ENCODE measurements around the gene KLHL6. TPM values are rescaled to one million over a fixed set of nuclear protein-coding genes. Genes with fewer than 3 reads are reported as not detected.

The KLHL6 gene
- total RNA-seq, 1 donor from 2014 or later, result 0.11 TPM

DNA sequence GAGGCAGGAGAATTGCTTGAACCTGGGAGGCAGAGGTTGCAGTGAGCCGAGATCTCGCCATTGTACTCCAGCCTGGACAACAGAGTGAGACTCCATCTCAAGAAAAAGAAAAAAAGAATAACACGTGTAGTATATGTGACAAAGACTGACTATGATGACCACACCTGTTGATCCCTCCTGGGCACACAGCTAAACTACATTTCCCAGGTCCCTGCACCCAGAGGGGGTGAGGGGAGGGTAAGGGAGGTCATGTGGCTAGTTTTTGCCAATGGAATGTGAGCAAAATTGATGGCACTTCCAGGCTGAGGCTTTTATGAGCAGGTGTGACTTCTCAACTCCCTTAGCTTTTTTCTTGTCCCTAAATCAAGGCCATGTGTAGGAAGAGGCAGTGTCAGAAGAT is 58.2 kb downstream of the KLHL6 start:
- Histone ChIP-seq H3K79me2 (ENCODE audit: insufficient read depth, low read length) (no peaks in the 10 kb centered on the region), H3K27ac (ENCODE audit: low read depth, low read length) (no peak overlapping the region), H3K4me1 (ENCODE audit: insufficient read depth, low read length) (no peaks in the 10 kb centered on the region), H2AFZ (ENCODE audit: low read depth, low read length) (no peak overlapping the region), H4K20me1 (ENCODE audit: insufficient read depth, low read length) (no peaks in the 10 kb centered on the region), H3K4me2 (ENCODE audit: low read length) (no peak overlapping the region), H3K27me3 (ENCODE audit: insufficient read depth, low read length) (no peaks in the 10 kb centered on the region), H3K9ac (ENCODE audit: low read length) (no peak overlapping the region), H3K4me3 (ENCODE audit: insufficient read depth, low read depth, low read length) (no peak overlapping the region), H3K9me3 (ENCODE audit: insufficient read depth, low read depth, low read length) (no peaks in the 10 kb centered on the region), H3K36me3 (ENCODE audit: insufficient read depth, low read length) (no peaks in the 10 kb centered on the region)
- H3K27ac Mint-ChIP-seq (ENCODE audit: unreplicated experiment), result no peak overlapping the region
- TF ChIP-seq EZH2 (IDR thresholded peaks at IDR 0.05; ENCODE audit: insufficient read depth, low read length), result no peak
- TF ChIP-seq, protein P1, sequence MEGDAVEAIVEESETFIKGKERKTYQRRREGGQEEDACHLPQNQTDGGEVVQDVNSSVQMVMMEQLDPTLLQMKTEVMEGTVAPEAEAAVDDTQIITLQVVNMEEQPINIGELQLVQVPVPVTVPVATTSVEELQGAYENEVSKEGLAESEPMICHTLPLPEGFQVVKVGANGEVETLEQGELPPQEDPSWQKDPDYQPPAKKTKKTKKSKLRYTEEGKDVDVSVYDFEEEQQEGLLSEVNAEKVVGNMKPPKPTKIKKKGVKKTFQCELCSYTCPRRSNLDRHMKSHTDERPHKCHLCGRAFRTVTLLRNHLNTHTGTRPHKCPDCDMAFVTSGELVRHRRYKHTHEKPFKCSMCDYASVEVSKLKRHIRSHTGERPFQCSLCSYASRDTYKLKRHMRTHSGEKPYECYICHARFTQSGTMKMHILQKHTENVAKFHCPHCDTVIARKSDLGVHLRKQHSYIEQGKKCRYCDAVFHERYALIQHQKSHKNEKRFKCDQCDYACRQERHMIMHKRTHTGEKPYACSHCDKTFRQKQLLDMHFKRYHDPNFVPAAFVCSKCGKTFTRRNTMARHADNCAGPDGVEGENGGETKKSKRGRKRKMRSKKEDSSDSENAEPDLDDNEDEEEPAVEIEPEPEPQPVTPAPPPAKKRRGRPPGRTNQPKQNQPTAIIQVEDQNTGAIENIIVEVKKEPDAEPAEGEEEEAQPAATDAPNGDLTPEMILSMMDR (IDR thresholded peaks at IDR 0.05; ENCODE audit: insufficient read depth, low read depth, low read length), result no peak
- H3K9me3 Mint-ChIP-seq (ENCODE audit: unreplicated experiment), result no peaks in the 10 kb centered on the region
- H3K36me3 Mint-ChIP-seq (ENCODE audit: low read depth, unreplicated experiment), result no peaks in the 10 kb centered on the region
- FAIRE-seq, result no peak
- peaks cover 6% of the 10 kb centered on the region for H3K4me1 Mint-ChIP-seq (ENCODE audit: low read depth, unreplicated experiment)
- H3K4me3 Mint-ChIP-seq (ENCODE audit: unreplicated experiment), result no peak overlapping the region
- H3K27me3 Mint-ChIP-seq (ENCODE audit: low read depth, unreplicated experiment), result peaks cover 10% of the 10 kb centered on the region
- DNase-seq (ENCODE audit: low read depth), result no peak

DNA sequence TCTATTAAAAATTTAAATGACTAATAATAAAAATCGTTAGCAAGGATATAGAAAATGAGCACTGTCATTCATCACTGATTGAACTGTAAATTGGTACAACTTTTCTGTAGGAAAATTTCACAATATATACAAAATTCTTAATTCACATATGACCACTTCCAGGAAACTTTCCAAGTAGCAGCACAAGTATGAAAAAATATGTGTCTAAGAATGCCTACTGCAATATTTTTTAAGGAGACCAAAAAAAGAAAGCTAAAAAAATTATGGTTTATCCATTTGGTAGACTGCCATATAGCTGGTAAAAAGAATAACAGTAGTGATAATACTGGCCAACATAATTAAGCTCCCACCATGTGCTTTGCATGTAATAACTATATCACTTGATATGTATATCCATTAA is 59.2 kb downstream of the KLHL6 start:
- Mint-ChIP-seq H3K9me3 (ENCODE audit: unreplicated experiment) (no peaks in the 10 kb centered on the region), H3K4me1 (ENCODE audit: low read depth, unreplicated experiment) (peaks cover 6% of the 10 kb centered on the region), H3K36me3 (ENCODE audit: low read depth, unreplicated experiment) (no peaks in the 10 kb centered on the region), H3K27me3 (ENCODE audit: low read depth, unreplicated experiment) (peaks cover 7% of the 10 kb centered on the region), H3K27ac (ENCODE audit: unreplicated experiment) (no peak overlapping the region), H3K4me3 (ENCODE audit: unreplicated experiment) (no peak overlapping the region)
- H3K27ac ChIP-seq (ENCODE audit: low read depth, low read length), result no peak overlapping the region
- H3K9me3 ChIP-seq (ENCODE audit: insufficient read depth, low read depth, low read length), result no peaks in the 10 kb centered on the region
- H3K9ac ChIP-seq (ENCODE audit: low read length), result no peak overlapping the region
- H3K4me1 ChIP-seq (ENCODE audit: insufficient read depth, low read length), result no peaks in the 10 kb centered on the region
- DNase-seq (ENCODE audit: low read depth) (no peak), FAIRE-seq (no peak)
- no peaks in the 10 kb centered on the region for H3K36me3 ChIP-seq (ENCODE audit: insufficient read depth, low read length)
- H3K27me3 ChIP-seq (ENCODE audit: insufficient read depth, low read length), result no peaks in the 10 kb centered on the region
- no peaks in the 10 kb centered on the region for H3K79me2 ChIP-seq (ENCODE audit: insufficient read depth, low read length)
- no peak overlapping the region for H2AFZ ChIP-seq (ENCODE audit: low read depth, low read length)
- no peak for TF ChIP-seq EZH2 (IDR thresholded peaks at IDR 0.05; ENCODE audit: insufficient read depth, low read length)
- TF ChIP-seq, protein P1 (IDR thresholded peaks at IDR 0.05; ENCODE audit: insufficient read depth, low read depth, low read length), result no peak
- no peak overlapping the region for H3K4me2 ChIP-seq (ENCODE audit: low read length)
- no peak overlapping the region for H3K4me3 ChIP-seq (ENCODE audit: insufficient read depth, low read depth, low read length)
- no peaks in the 10 kb centered on the region for H4K20me1 ChIP-seq (ENCODE audit: insufficient read depth, low read length)

DNA sequence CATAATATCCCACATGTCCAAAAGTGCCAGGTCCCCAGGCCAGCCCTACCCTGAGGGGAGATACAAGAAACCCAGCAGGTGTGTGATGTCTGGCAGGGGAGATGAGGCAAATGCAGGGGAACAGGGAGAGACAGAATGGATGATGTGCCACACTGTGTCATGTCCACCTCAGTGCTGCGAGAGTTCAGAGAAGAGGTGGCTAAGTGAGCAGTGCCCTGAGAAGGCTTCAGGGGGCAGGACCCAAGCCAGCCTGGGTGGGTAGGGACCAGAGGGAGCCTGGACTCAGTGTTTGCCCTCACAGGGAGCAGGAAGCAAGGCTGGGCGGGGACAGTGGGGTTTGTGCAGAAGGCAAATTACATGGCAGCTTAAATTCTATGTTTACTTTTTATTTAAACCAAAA is 61.2 kb downstream of the KLHL6 start:
- DNase-seq (ENCODE audit: low read depth) (no peak), FAIRE-seq (no peak)
- no peaks in the 10 kb centered on the region for H3K36me3 Mint-ChIP-seq (ENCODE audit: low read depth, unreplicated experiment)
- H3K9me3 ChIP-seq (ENCODE audit: insufficient read depth, low read depth, low read length), result no peaks in the 10 kb centered on the region
- H3K4me3 ChIP-seq (ENCODE audit: insufficient read depth, low read depth, low read length), result no peak overlapping the region
- H2AFZ ChIP-seq (ENCODE audit: low read depth, low read length), result no peak overlapping the region
- no peak for TF ChIP-seq EZH2 (IDR thresholded peaks at IDR 0.05; ENCODE audit: insufficient read depth, low read length)
- peaks cover 14% of the 10 kb centered on the region for H3K4me1 Mint-ChIP-seq (ENCODE audit: low read depth, unreplicated experiment)
- no peak overlapping the region for H3K9ac ChIP-seq (ENCODE audit: low read length)
- H3K27ac Mint-ChIP-seq (ENCODE audit: unreplicated experiment), result no peak overlapping the region
- H3K9me3 Mint-ChIP-seq (ENCODE audit: unreplicated experiment), result no peaks in the 10 kb centered on the region
- peaks cover 1% of the 10 kb centered on the region for H3K4me1 ChIP-seq (ENCODE audit: insufficient read depth, low read length)
- no peaks in the 10 kb centered on the region for H3K27me3 ChIP-seq (ENCODE audit: insufficient read depth, low read length)
- H3K79me2 ChIP-seq (ENCODE audit: insufficient read depth, low read length), result no peaks in the 10 kb centered on the region
- no peaks in the 10 kb centered on the region for H3K36me3 ChIP-seq (ENCODE audit: insufficient read depth, low read length)
- no peak overlapping the region for H3K27ac ChIP-seq (ENCODE audit: low read depth, low read length)
- H3K4me2 ChIP-seq (ENCODE audit: low read length), result no peak overlapping the region
- H3K4me3 Mint-ChIP-seq (ENCODE audit: unreplicated experiment), result no peak overlapping the region
- no peaks in the 10 kb centered on the region for H4K20me1 ChIP-seq (ENCODE audit: insufficient read depth, low read length)
- peaks cover 2% of the 10 kb centered on the region for H3K27me3 Mint-ChIP-seq (ENCODE audit: low read depth, unreplicated experiment)

Measured in astrocyte (in vitro differentiated cells and primary cell).